Activated CD8-positive, alpha-beta memory T cell treated with anti-CD3 and anti-CD28 coated beads for 36 hours (primary cell): Measurements from ENCODE around the gene PCLAF. TPM values are rescaled to one million over a fixed set of nuclear protein-coding genes. Genes with fewer than 3 reads are reported as not detected.
"Not testable (repeated sequence)": the region's sequence is repeated elsewhere in the genome, so short reads cannot be mapped to it uniquely, and the experiment has no call there.

ENCODE experiments used
- CTCF ChIA-PET: fragments of 350-600 bp; sonication (Branson Sonifier 250); formaldehyde crosslinking; loops from one replicate; lab custom pipeline; 2021; ENCODE audit warnings: antibody characterized with exemption; lab: Charles Lee
- POLR2A ChIA-PET: fragments of 350-600 bp; sonication (Branson Sonifier 250); formaldehyde crosslinking; loops from one replicate; lab custom pipeline; 2021; ENCODE audit warnings: antibody characterized with exemption; lab: Charles Lee
- total RNA-seq, 2 experiments: library from RNA; stranded (reverse); gene quantifications; one replicate each; pipeline ENCODE4 v1.2.3, GENCODE V29; 2021

Gene PCLAF
- total RNA-seq, 2 experiments from 2014 or later: 93.0 to 99.1 TPM

GRCh38 chr15:64337761-64338160, 43.5 kb downstream of the PCLAF start:
- ChIA-PET POLR2A (no interaction called here), CTCF (no interaction called here)

GRCh38 chr15:64333986-64334929, 47.0 kb downstream of the PCLAF start:
- ChIA-PET CTCF (no interaction called here), POLR2A (interaction anchor here (0.6 kb wide), 2 partner anchors 15 to 183 kb away, joined by 3 to 5 read pairs; partner anchors contain the start of gene SNX22)

GRCh38 chr15:64333516-64333915, 47.7 kb downstream of the PCLAF start:
- ChIA-PET POLR2A (no interaction called here), CTCF (no interaction called here)

- POLR2A ChIA-PET, CTCF ChIA-PET: not testable (repeated sequence)
These were observed 49.6 kb downstream of the PCLAF start for GRCh38 chr15:64331668-64332067.

GRCh38 chr15:64326975-64327374, 54.3 kb downstream of the PCLAF start:
- CTCF ChIA-PET, POLR2A ChIA-PET: not testable (repeated sequence)

- CTCF ChIA-PET, POLR2A ChIA-PET: not testable (repeated sequence)
These were observed 54.8 kb downstream of the PCLAF start for GRCh38 chr15:64326458-64326857.

- ChIA-PET POLR2A (interaction anchor here (0.6 kb wide), 1 partner anchor 120 kb away, joined by 6 read pairs; no protein-coding TSS in a partner anchor), CTCF (no interaction called here)
These were observed 56.9 kb downstream of the PCLAF start for GRCh38 chr15:64324165-64324877.

GRCh38 chr15:64315216-64315615, 66.0 kb downstream of the PCLAF start:
- ChIA-PET CTCF (no interaction called here), POLR2A (no interaction called here)

GRCh38 chr15:64314456-64314855, 66.8 kb downstream of the PCLAF start:
- CTCF ChIA-PET: no interaction called here
- POLR2A ChIA-PET: no interaction called here

Other genes starting within 250 kb of the PCLAF start
- under 1 TPM; 0.42 to 0.76 TPM for gene SNX22, start 229.7 kb downstream of the PCLAF start, total RNA-seq
- 100 to 1,000 TPM; 393 to 402 TPM for gene PPIB, start 218.4 kb downstream of the PCLAF start, total RNA-seq
- 10 to 100 TPM; 21.3 to 21.6 TPM for gene CSNK1G1, start 25.3 kb downstream of the PCLAF start, total RNA-seq
- 10 to 100 TPM; 19.0 to 20.5 TPM for gene TRIP4, start 6.4 kb upstream of the PCLAF start, total RNA-seq
- gene ZNF609, start 79.1 kb upstream of the PCLAF start, total RNA-seq: 10 to 100 TPM; 34.1 TPM